Mesendoderm (in vitro differentiated cells): ENCODE measurements around the gene TMEM121.

Source experiments
- DNase-seq: peaks from one replicate; pipeline ENCODE4 v3.0.0; 2013
- H2AK5ac ChIP-seq: 2 replicates; pipeline ENCODE4 v1.6.1; 2013; ENCODE audit warnings: low read length, inconsistent platforms
- H2BK120ac ChIP-seq: 2 replicates; pipeline ENCODE4 v1.6.1; 2013; ENCODE audit warnings: low read depth, mild to moderate bottlenecking, low read length, moderate library complexity, mixed read lengths
- H2BK15ac ChIP-seq: replicated peaks from 2 replicates; pipeline ENCODE4 v1.6.1; 2013; ENCODE audit warnings: low read depth, mild to moderate bottlenecking, moderate library complexity
- H2BK5ac ChIP-seq: 2 replicates; pipeline ENCODE4 v1.6.1; 2013; ENCODE audit warnings: low read length, inconsistent platforms
- H3K18ac ChIP-seq: 2 replicates; pipeline ENCODE4 v1.6.1; 2013; ENCODE audit warnings: mild to moderate bottlenecking, low read length, mixed read lengths
- H3K23ac ChIP-seq: one replicate; pipeline ENCODE4 v1.6.1; 2013; ENCODE audit warnings: low read length
- H3K27ac ChIP-seq: 2 replicates; pipeline ENCODE4 v1.5.1; 2013; ENCODE audit warnings: low read depth, mild to moderate bottlenecking, inconsistent platforms, low read length, moderate library complexity
- H3K27me3 ChIP-seq: 2 replicates; pipeline ENCODE4 v1.6.1; 2013; ENCODE audit warnings: low read length, control low read depth, mild to moderate bottlenecking, inconsistent platforms; ENCODE audit not compliant: insufficient read depth, poor library complexity
- H3K36me3 ChIP-seq: 2 replicates; pipeline ENCODE4 v1.6.1; 2013; ENCODE audit warnings: low read length, inconsistent platforms; ENCODE audit not compliant: control insufficient read depth, insufficient read depth
- H3K4ac ChIP-seq: one replicate; pipeline ENCODE4 v1.6.1; 2013; ENCODE audit warnings: low read depth, mild to moderate bottlenecking, low read length, moderate library complexity
- H3K4me1 ChIP-seq: 2 replicates; pipeline ENCODE4 v1.6.1; 2013; ENCODE audit warnings: low read depth, low read length, inconsistent platforms; ENCODE audit not compliant: control insufficient read depth
- H3K4me2 ChIP-seq: 2 replicates; pipeline ENCODE4 v1.6.1; 2013; ENCODE audit warnings: low read length
- H3K4me3 ChIP-seq: 2 replicates; pipeline ENCODE4 v1.5.1; 2013; ENCODE audit warnings: mild to moderate bottlenecking, low read length
- H3K56ac ChIP-seq: one replicate; pipeline ENCODE4 v1.6.1; 2013; ENCODE audit warnings: low read length
- H3K79me1 ChIP-seq: 2 replicates; pipeline ENCODE4 v1.6.1; 2013; ENCODE audit warnings: low read length, inconsistent platforms
- H3K79me2 ChIP-seq: 2 replicates; pipeline ENCODE4 v1.6.1; 2013; ENCODE audit warnings: mild to moderate bottlenecking, low read length; ENCODE audit not compliant: control insufficient read depth, insufficient read depth
- H3K9ac ChIP-seq: 2 replicates; pipeline ENCODE4 v1.6.1; 2013; ENCODE audit warnings: low read length, inconsistent platforms
- H4K5ac ChIP-seq: one replicate; pipeline ENCODE4 v1.6.1; 2013; ENCODE audit warnings: low read length
- H4K8ac ChIP-seq: one replicate; pipeline ENCODE4 v1.6.1; 2013; ENCODE audit warnings: low read depth, mild to moderate bottlenecking, control low read depth, low read length, moderate library complexity
- WGBS: extraction: QIAGEN DNeasy Blood & Tissue Kit; methylation state at CpG from one replicate; pipeline ENCODE4 v1.1.7; 2013; ENCODE audit warnings: low lambda C conversion rate, missing lambda C conversion rate; ENCODE audit not compliant: insufficient coverage; ENCODE audit errors: extremely low coverage; 5-methylcytosine and 5-hydroxymethylcytosine counted together

Gene TMEM121

GRCh38 chr14:105501504-105502291, 24.7 kb upstream of the TMEM121 start:
- H3K9ac ChIP-seq, result no peak overlapping the region
- no peaks in the 10 kb centered on the region for H3K79me1 ChIP-seq
- H2BK5ac ChIP-seq, result no peak overlapping the region
- no peak overlapping the region for H2BK15ac ChIP-seq
- no peak overlapping the region for H4K5ac ChIP-seq
- no peak overlapping the region for H2BK120ac ChIP-seq
- no peaks in the 10 kb centered on the region for H3K36me3 ChIP-seq
- no peaks in the 10 kb centered on the region for H3K27me3 ChIP-seq
- H3K4ac ChIP-seq, result no peak overlapping the region
- no peak overlapping the region for H2AK5ac ChIP-seq
- no peak for DNase-seq
- no CpG with 5 or more reads among the region's 13 CpGs for WGBS
- H3K4me2 ChIP-seq, result no peak overlapping the region
- H3K4me1 ChIP-seq, result no peaks in the 10 kb centered on the region
- H3K4me3 ChIP-seq, result no peak overlapping the region
- no peaks in the 10 kb centered on the region for H3K79me2 ChIP-seq
- no peak overlapping the region for H3K27ac ChIP-seq
- no peak overlapping the region for H3K18ac ChIP-seq
- no peak overlapping the region for H4K8ac ChIP-seq
- no peak overlapping the region for H3K56ac ChIP-seq
- H3K23ac ChIP-seq, result no peak overlapping the region

- Histone ChIP-seq H3K4me3 (no peak overlapping the region), H3K27me3 (no peaks in the 10 kb centered on the region), H3K27ac (no peak overlapping the region), H3K23ac (no peak overlapping the region), H4K8ac (no peak overlapping the region), H2BK15ac (no peak overlapping the region), H3K36me3 (no peaks in the 10 kb centered on the region), H3K4ac (no peak overlapping the region), H2AK5ac (no peak overlapping the region), H3K9ac (no peak overlapping the region), H3K79me2 (no peaks in the 10 kb centered on the region), H3K4me1 (no peaks in the 10 kb centered on the region), H3K79me1 (no peaks in the 10 kb centered on the region), H4K5ac (no peak overlapping the region), H3K18ac (no peak overlapping the region), H3K4me2 (no peak overlapping the region), H3K56ac (no peak overlapping the region), H2BK5ac (no peak overlapping the region), H2BK120ac (no peak overlapping the region)
- DNase-seq, result no peak
- WGBS, result no CpG with 5 or more reads among the region's 18 CpGs
These were observed 23.7 kb upstream of the TMEM121 start for GRCh38 chr14:105502446-105503295.

GRCh38 chr14:105503296-105503640, 23.1 kb upstream of the TMEM121 start:
- Histone ChIP-seq H2BK120ac (no peak overlapping the region), H3K18ac (no peak overlapping the region), H3K56ac (no peak overlapping the region), H2BK5ac (no peak overlapping the region), H3K4me3 (no peak overlapping the region), H3K79me1 (no peaks in the 10 kb centered on the region), H4K8ac (no peak overlapping the region), H3K4me1 (no peaks in the 10 kb centered on the region), H3K36me3 (no peaks in the 10 kb centered on the region), H3K23ac (no peak overlapping the region), H3K79me2 (no peaks in the 10 kb centered on the region), H3K27me3 (no peaks in the 10 kb centered on the region), H2BK15ac (no peak overlapping the region), H2AK5ac (no peak overlapping the region), H4K5ac (no peak overlapping the region), H3K9ac (no peak overlapping the region), H3K27ac (no peak overlapping the region), H3K4me2 (no peak overlapping the region), H3K4ac (no peak overlapping the region)
- DNase-seq, result no peak
- WGBS, result no CpG with 5 or more reads among the region's 7 CpGs

DNA sequence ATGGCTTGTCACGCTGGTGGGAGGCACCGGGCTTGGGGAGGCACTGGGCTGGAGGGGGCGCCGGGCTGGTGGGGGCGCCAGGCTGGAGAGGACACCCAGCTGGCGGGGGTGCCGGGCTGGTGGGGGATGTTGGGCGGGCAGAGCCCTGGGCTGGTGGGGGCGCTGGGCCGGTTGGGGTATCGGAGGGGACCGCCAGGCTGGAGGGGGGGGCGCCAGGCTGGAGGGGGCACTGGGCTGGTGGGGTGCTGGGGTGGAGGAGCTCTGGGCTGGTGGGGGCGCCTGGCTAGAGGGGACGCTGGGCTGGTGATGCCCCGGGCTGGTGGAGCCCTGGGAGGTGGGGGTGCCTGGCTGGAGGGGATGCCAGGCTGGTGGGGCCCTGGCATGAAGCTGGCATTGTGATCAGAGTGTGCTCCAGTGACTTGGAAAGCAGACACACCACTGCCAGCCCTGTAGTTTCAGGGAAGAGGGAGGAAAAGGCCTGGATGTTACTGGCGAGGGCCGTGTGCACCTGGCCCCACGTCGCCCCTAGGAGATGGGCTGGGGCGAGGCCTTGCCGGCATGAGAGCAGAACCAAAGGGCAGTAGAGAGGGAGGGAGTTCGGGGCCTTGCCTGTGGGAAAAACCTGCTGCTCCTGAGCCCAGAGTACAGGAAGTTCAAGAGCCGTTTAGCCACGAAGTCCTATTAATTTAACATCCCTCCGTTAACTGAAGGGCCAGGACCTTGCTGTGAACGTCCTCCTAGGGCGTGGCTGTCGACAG, 22.3 kb upstream of the TMEM121 start:
- Histone ChIP-seq H3K56ac (no peak overlapping the region), H3K27me3 (no peaks in the 10 kb centered on the region), H4K8ac (no peak overlapping the region), H3K4ac (no peak overlapping the region), H2AK5ac (no peak overlapping the region), H3K9ac (no peak overlapping the region), H3K79me2 (no peaks in the 10 kb centered on the region), H3K36me3 (no peaks in the 10 kb centered on the region), H4K5ac (no peak overlapping the region), H3K4me3 (no peak overlapping the region), H3K23ac (no peak overlapping the region), H3K79me1 (no peaks in the 10 kb centered on the region), H3K18ac (no peak overlapping the region), H3K4me2 (no peak overlapping the region), H2BK15ac (no peak overlapping the region), H3K27ac (no peak overlapping the region), H2BK5ac (no peak overlapping the region), H3K4me1 (no peaks in the 10 kb centered on the region), H2BK120ac (no peak overlapping the region)
- WGBS, result no CpG with 5 or more reads among the region's 29 CpGs
- DNase-seq, result no peak

- no peak overlapping the region for H2BK120ac ChIP-seq
- H3K79me1 ChIP-seq, result no peaks in the 10 kb centered on the region
- no peak overlapping the region for H3K4ac ChIP-seq
- H3K79me2 ChIP-seq, result no peaks in the 10 kb centered on the region
- no peaks in the 10 kb centered on the region for H3K4me1 ChIP-seq
- H3K36me3 ChIP-seq, result no peaks in the 10 kb centered on the region
- H3K23ac ChIP-seq, result no peak overlapping the region
- H2AK5ac ChIP-seq, result no peak overlapping the region
- no peak overlapping the region for H3K4me3 ChIP-seq
- no peak overlapping the region for H2BK5ac ChIP-seq
- H3K27me3 ChIP-seq, result no peaks in the 10 kb centered on the region
- no peak overlapping the region for H2BK15ac ChIP-seq
- no peak overlapping the region for H4K5ac ChIP-seq
- no peak overlapping the region for H3K4me2 ChIP-seq
- no peak for DNase-seq
- H3K18ac ChIP-seq, result no peak overlapping the region
- WGBS, result no CpG with 5 or more reads among the region's 16 CpGs
- no peak overlapping the region for H3K9ac ChIP-seq
- no peak overlapping the region for H3K27ac ChIP-seq
- no peak overlapping the region for H4K8ac ChIP-seq
- H3K56ac ChIP-seq, result no peak overlapping the region
These were observed 21.3 kb upstream of the TMEM121 start for GRCh38 chr14:105505101-105505500.
